Limb (tissue), 2 donors: ENCODE data around the gene NAA80.
A peak's percentile ranks its signal among the peaks of the same experiment; 100 is the strongest.
"Not testable (repeated sequence)": the region's sequence is repeated elsewhere in the genome, so short reads cannot be mapped to it uniquely, and the experiment has no call there.

Source experiments
- DNase-seq, 2 donors: peaks; one replicate each; pipeline ENCODE4 v3.0.0-alpha.2; 2016; ENCODE audit errors: extremely low spot score in 2 of 2

The NAA80 gene

GRCh38 chr3:50271314-50271936 lies 27.8 kb downstream of the NAA80 start:
- DNase-seq: no peak

- DNase-seq: no peak
Observed at GRCh38 chr3:50270422-50271224, 28.6 kb downstream of the NAA80 start.

- DNase-seq: no peak
Observed at GRCh38 chr3:50269977-50270413, 29.2 kb downstream of the NAA80 start.

- no peak for DNase-seq
Observed at GRCh38 chr3:50269460-50269859, 29.7 kb downstream of the NAA80 start.

- peak in 1 of 2 donors; percentile 55 for DNase-seq
Observed at GRCh38 chr3:50268703-50269451, 30.3 kb downstream of the NAA80 start, which contains the start of gene SEMA3B. SEMA3B (plus strand) TSS chr3:50269147; CDS start chr3:50269241, 94 bp downstream.

GRCh38 chr3:50268276-50268675 lies 30.9 kb downstream of the NAA80 start:
- DNase-seq: no peak

- peak; percentile 66 to 83 for DNase-seq
Observed at GRCh38 chr3:50267280-50267913, 31.8 kb downstream of the NAA80 start.

- peak in 1 of 2 donors; percentile 33 for DNase-seq
Observed at GRCh38 chr3:50266836-50267235, 32.4 kb downstream of the NAA80 start.

- DNase-seq: peak in 1 of 2 donors; percentile 38
Observed at GRCh38 chr3:50266017-50266416, 33.2 kb downstream of the NAA80 start.

GRCh38 chr3:50265571-50265970 lies 33.6 kb downstream of the NAA80 start:
- DNase-seq: no peak

- no peak for DNase-seq
Observed at GRCh38 chr3:50264964-50265485, 34.2 kb downstream of the NAA80 start.

- DNase-seq: peak; percentile 93 to 94
Observed at GRCh38 chr3:50264383-50264963, 34.7 kb downstream of the NAA80 start.

GRCh38 chr3:50263478-50264382 lies 35.5 kb downstream of the NAA80 start:
- DNase-seq: no peak

GRCh38 chr3:50262778-50263177 lies 36.4 kb downstream of the NAA80 start:
- DNase-seq: no peak

GRCh38 chr3:50262200-50262599 lies 37.0 kb downstream of the NAA80 start:
- DNase-seq: not testable (repeated sequence)

- DNase-seq: peak in 1 of 2 donors; percentile 51
Observed at GRCh38 chr3:50261505-50261904, 37.7 kb downstream of the NAA80 start.

- DNase-seq: no peak
Observed at GRCh38 chr3:50260942-50261441, 38.2 kb downstream of the NAA80 start.

- DNase-seq: peak; percentile 92 to 97
Observed at GRCh38 chr3:50260027-50260941, 38.9 kb downstream of the NAA80 start.
